RWPE1 (cell line): ENCODE data around the gene NABP2.
A peak's percentile ranks its signal among the peaks of the same experiment; 100 is the strongest.

Experiments
- CTCF ChIA-PET: fragments of 350-600 bp; sonication (Branson Sonifier 250); formaldehyde crosslinking; extraction: SDS; loops from one replicate; lab custom pipeline; 2021; lab: Yijun Ruan, JAX
- POLR2A ChIA-PET: fragments of 400-600 bp; formaldehyde crosslinking; extraction: SDS; loops from one replicate; lab custom pipeline; 2020; ENCODE audit warnings: antibody characterized with exemption; ENCODE audit not compliant: low non-redundant PET; lab: Yijun Ruan, JAX
- DNase-seq: peaks from one replicate; pipeline ENCODE4 v3.0.0; 2012; ENCODE audit warnings: low spot score
- H3K27ac ChIP-seq: fragments of 450-650 bp; 2 replicates; pipeline ENCODE4 v1.5.1; 2017
- TF ChIP-seq, protein P1 (sequence below): fragments of 450-650 bp; conservative IDR thresholded peaks from 2 replicates; pipeline ENCODE4 v1.5.1; 2017; ENCODE audit warnings: low read depth, mild to moderate bottlenecking

The NABP2 gene

DNA sequence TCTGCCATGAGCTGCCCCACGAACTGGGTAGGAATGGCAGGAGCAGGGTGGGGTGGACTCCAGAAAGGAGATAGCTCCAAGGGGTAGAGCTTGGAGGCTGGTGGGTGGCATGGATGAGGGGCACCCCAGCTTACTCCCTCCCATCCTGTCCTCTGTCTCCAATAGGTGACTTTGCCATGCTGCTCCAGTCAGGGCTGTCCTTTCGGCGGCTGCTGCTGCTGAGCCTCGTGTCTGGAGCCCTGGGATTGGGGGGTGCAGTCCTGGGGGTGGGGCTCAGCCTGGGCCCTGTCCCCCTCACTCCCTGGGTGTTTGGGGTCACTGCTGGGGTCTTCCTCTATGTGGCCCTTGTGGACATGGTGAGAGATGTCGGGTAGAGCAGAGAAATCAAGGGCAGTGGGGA, 12.8 kb downstream of the NABP2 start:
- CTCF ChIA-PET: interaction anchor here (0.6 to 1.4 kb wide), 2 partner anchors 11 to 30 kb away, joined by 3 read pairs; no protein-coding TSS in a partner anchor
- H3K27ac ChIP-seq: peak overlapping the region; percentile 18; the same call in 1 of the 2 replicates
- DNase-seq: no peak
- TF ChIP-seq, protein P1, sequence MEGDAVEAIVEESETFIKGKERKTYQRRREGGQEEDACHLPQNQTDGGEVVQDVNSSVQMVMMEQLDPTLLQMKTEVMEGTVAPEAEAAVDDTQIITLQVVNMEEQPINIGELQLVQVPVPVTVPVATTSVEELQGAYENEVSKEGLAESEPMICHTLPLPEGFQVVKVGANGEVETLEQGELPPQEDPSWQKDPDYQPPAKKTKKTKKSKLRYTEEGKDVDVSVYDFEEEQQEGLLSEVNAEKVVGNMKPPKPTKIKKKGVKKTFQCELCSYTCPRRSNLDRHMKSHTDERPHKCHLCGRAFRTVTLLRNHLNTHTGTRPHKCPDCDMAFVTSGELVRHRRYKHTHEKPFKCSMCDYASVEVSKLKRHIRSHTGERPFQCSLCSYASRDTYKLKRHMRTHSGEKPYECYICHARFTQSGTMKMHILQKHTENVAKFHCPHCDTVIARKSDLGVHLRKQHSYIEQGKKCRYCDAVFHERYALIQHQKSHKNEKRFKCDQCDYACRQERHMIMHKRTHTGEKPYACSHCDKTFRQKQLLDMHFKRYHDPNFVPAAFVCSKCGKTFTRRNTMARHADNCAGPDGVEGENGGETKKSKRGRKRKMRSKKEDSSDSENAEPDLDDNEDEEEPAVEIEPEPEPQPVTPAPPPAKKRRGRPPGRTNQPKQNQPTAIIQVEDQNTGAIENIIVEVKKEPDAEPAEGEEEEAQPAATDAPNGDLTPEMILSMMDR: no peak
- POLR2A ChIA-PET: no interaction called here

DNA sequence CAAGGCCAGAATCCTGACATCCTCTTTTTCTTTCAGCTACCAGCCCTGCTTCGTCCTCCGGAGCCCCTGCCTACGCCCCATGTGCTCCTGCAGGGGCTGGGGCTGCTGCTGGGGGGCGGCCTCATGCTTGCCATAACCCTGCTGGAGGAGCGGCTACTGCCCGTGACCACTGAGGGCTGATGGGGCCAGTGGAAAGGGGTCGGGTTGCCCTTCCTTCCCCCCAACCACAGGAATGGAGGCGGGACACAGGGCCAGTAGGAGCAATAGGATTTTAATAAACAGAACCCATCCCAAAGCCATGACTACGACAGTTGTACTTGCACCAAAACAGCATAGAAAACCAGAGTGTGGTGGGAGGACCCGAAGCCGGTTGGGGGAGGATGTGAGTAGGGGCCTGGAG, 13.4 kb downstream of the NABP2 start:
- CTCF ChIA-PET: interaction anchor here (0.6 to 1.4 kb wide), 2 partner anchors 11 to 31 kb away, joined by 3 read pairs; no protein-coding TSS in a partner anchor
- TF ChIP-seq, protein P1: no peak
- POLR2A ChIA-PET: no interaction called here
- H3K27ac ChIP-seq: peak overlapping the region; percentile 18; the same call in 1 of the 2 replicates
- no peak for DNase-seq

DNA sequence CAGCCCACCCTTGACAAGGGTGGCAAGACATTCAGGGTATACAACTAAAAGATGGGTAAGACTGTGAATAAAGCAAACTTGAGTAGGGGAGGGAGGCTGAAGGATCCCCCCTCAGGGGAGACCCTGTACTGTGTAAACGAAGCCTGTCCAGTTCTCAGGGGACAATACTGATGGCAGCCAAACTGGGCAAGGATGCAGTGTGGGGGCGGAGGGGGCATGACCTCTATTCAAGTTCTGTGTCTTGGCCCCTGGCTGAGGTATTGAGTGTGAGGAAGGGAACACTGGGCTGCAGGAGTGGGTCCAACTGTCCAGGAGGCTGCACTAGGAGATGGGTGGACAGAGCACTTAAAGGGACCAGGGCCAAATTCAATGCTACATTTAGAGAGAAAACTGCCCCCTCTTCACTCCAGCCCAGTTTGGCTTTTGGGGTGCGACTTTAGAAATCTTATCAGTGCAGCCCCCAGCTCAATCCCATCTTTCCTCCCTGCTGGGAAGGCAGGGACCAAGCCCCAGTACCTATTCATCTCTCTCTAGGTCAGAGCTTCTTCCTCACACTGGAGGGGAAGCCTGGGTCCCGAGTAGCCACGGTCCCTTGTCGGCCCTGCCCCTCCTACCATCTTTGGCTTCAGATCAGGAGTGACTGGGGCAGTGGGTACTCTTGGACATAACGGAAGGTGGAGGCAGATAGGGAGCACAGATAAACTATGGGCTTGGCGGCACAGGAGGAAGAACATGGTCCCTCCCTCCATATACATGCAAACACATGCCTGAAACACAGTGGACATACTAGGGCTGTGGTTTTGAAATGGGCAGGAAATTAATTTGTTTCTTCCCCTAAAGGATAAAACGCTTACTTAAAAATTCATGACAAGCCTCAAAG, 17.5 kb downstream of the NABP2 start:
- CTCF ChIA-PET: no interaction called here

DNA sequence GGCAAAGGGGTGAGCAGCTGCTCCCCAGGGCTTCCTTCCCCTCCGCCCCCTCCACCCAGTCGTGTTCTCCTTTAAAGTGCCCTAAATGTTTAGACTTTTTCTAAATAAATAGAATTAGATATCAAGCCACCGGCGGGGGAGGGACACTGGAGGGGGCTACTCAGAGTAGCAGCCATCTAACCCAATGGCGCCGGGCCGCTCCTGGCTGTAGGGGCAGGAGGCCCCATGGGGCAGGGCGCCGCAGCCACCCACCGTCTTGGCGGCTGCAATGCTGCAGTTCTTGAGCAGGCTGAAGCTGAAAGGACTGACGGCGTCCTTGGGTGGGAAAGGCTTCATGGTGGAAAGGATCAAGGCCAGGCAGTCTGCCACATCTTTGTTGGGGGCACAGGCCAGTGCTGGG, 18.8 kb downstream of the NABP2 start:
- ChIA-PET POLR2A (no interaction called here), CTCF (no interaction called here)
- TF ChIP-seq, protein P1: no peak
- H3K27ac ChIP-seq: peak overlapping the region; percentile 42
- no peak for DNase-seq

More for the DNA sequence above, 17.5 kb downstream of the NABP2 start:
- TF ChIP-seq, protein P1: no peak
- H3K27ac ChIP-seq: peak overlapping the region; percentile 13
- DNase-seq: no peak
- POLR2A ChIA-PET: no interaction called here

DNA sequence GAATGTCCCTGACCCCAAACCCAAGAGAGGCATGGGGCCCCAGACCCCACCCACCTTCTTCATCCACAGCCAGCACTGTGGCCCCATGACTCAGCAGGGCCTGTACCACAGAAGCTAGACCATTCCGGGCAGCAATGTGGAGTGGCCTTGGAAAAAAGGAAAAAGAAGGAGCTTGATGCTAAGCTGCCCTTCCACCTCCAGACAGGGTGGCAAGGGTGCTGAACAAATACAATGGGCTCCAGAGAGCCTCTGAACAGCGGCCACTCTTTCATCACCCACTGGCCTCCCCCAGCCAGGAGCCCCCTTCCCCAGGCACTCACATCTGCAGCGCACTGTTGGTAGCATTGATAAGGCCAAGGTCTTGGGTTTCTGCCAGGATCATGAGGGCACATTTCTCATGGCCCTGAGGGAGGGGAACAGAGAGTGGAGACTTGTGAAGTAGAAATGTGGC, 19.6 kb downstream of the NABP2 start:
- H3K27ac ChIP-seq: peak overlapping the region; percentile 42
- CTCF ChIA-PET: no interaction called here
- TF ChIP-seq, protein P1: no peak
- no peak for DNase-seq
- POLR2A ChIA-PET: no interaction called here

DNA sequence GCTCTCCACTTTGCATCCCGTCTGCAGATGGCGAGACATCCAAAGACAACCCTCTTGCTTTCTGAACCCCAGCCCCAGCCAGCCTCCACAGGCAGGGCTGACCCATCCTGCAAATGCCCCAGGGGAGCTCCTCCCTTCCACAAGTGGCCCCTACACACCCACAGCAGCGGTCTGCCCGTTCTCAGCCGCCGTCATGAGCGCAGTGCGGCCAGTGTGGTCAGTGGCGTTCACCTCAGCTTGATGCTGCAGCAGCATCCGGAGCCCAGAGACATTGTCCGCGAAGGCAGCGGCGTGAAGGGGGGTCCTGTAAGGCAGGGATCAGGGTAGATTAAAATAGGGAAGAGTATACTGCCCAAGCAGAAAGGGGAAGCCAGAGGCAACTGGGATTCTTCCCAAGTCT, 20.4 kb downstream of the NABP2 start:
- POLR2A ChIA-PET: no interaction called here
- H3K27ac ChIP-seq: peak overlapping the region; percentile 42
- CTCF ChIA-PET: no interaction called here
- TF ChIP-seq, protein P1: no peak
- no peak for DNase-seq
